K562 (cell line): ENCODE results near the gene ZNRF2. TPM values are rescaled to one million over a fixed set of nuclear protein-coding genes. Genes with fewer than 3 reads are reported as not detected.

Experiments used
- ATAC-seq: fragments of 200-7000 bp; cut with Tn5 transposase; 3 replicates; pipeline ENCODE4 v1.9.1; 2020; ENCODE audit warnings: moderate library complexity
- BruUV-seq: library from RNA; stranded (reverse); fragments of 400-500 nt; replicated peaks from 2 replicates; lab custom pipeline; 2021; lab: Mats Ljungman, UMichigan
- CTCF ChIA-PET: fragments of 300-600 bp; formaldehyde crosslinking; extraction: SDS; loops from one replicate; lab custom pipeline; 2021; ENCODE audit warnings: low intra/inter-chr PET ratio; lab: Yijun Ruan, JAX
- POLR2A ChIA-PET: fragments of 300-600, 350-650 bp; sonication (Branson Sonifier 250); formaldehyde crosslinking; extraction: SDS; loops from one replicate; lab custom pipeline; 2021; ENCODE audit warnings: antibody characterized with exemption, inconsistent platforms; lab: Yijun Ruan, JAX
- DNase-seq, 4 experiments: peaks; one replicate each; pipeline versions ENCODE4 v3.0.0 to v3.0.0-alpha.2; 2011 to 2018; ENCODE audit warnings: low spot score in 3 of 4, mixed read lengths in 3 of 4; ENCODE audit errors: extremely low read depth in 1 of 4
- FAIRE-seq: peaks from 2 replicates; lab custom pipeline; 2011; peaks lifted over from hg19 to GRCh38; lab: Jason Lieb, UNC
- H2AFZ ChIP-seq: 2 replicates; pipeline ENCODE4 v1.6.0; 2011; ENCODE audit warnings: low read depth, low read length, control low read depth, inconsistent platforms
- H3K27ac ChIP-seq: fragments of 200-600 bp; 3 replicates; pipeline ENCODE4 v1.8.0; 2011; ENCODE audit warnings: low read depth, mild to moderate bottlenecking, control low read depth, inconsistent platforms, low read length, moderate library complexity, mixed read lengths; ENCODE audit errors: extremely low read depth
- H3K27me3 ChIP-seq, 2 experiments: fragments of 300-600 bp in 1 of 2; 2 replicates in 1 of 2; 3 replicates in 1 of 2; pipeline versions ENCODE4 v1.6.0 to v1.8.0; 2011; ENCODE audit warnings: inconsistent platforms in 2 of 2, low read length in 2 of 2, mild to moderate bottlenecking in 1 of 2, mixed read lengths in 1 of 2, moderate library complexity in 1 of 2; ENCODE audit not compliant: control insufficient read depth in 2 of 2, insufficient read depth in 2 of 2
- H3K36me3 ChIP-seq: fragments of 300-600 bp; 3 replicates; pipeline ENCODE4 v1.8.0; 2011; ENCODE audit warnings: mild to moderate bottlenecking, low read length, inconsistent platforms; ENCODE audit not compliant: control insufficient read depth, insufficient read depth
- H3K4me1 ChIP-seq, 2 experiments: fragments of 200-600 bp in 1 of 2; replicated peaks in 1 of 2; 2 replicates in 1 of 2; 3 replicates in 1 of 2; pipeline versions ENCODE4 v1.5.1 to v1.8.0; 2011; ENCODE audit warnings: inconsistent platforms in 2 of 2, low read length in 2 of 2, mild to moderate bottlenecking in 1 of 2, mixed read lengths in 1 of 2, moderate library complexity in 1 of 2; ENCODE audit not compliant: control insufficient read depth in 2 of 2, insufficient read depth in 2 of 2
- H3K4me2 ChIP-seq: 2 replicates; pipeline ENCODE4 v1.6.1; 2011; ENCODE audit warnings: low read length, control low read depth, inconsistent platforms, mixed read lengths; ENCODE audit not compliant: insufficient read depth
- H3K4me3 ChIP-seq: fragments of 200-600 bp; sonication (generic), shearing (Covaris generic); 2 replicates; pipeline ENCODE4 v1.5.1; 2016; ENCODE audit warnings: control low read depth, inconsistent platforms
- H3K79me2 ChIP-seq: fragments of 200-600 bp; 3 replicates; pipeline ENCODE4 v1.8.0; 2011; ENCODE audit warnings: low read length, inconsistent platforms; ENCODE audit not compliant: control insufficient read depth, insufficient read depth
- H3K9ac ChIP-seq, 2 experiments: 2 replicates each; pipeline versions ENCODE4 v1.6.0 to v1.6.1; 2011; ENCODE audit warnings: low read depth in 2 of 2, low read length in 2 of 2, control low read depth in 1 of 2, inconsistent platforms in 1 of 2, mild to moderate bottlenecking in 1 of 2, mixed read lengths in 1 of 2; ENCODE audit not compliant: insufficient read depth in 1 of 2
- H3K9me1 ChIP-seq: one replicate; pipeline ENCODE4 v1.6.0; 2011; ENCODE audit warnings: inconsistent platforms, mild to moderate bottlenecking, low read length, moderate library complexity; ENCODE audit not compliant: control insufficient read depth, insufficient read depth
- H3K9me3 ChIP-seq: replicated peaks from 2 replicates; pipeline ENCODE4 v1.5.1; 2011; ENCODE audit warnings: low read depth, low read length, inconsistent platforms; ENCODE audit not compliant: control insufficient read depth, insufficient read depth
- H4K20me1 ChIP-seq: replicated peaks from 2 replicates; pipeline ENCODE4 v1.6.1; 2011; ENCODE audit warnings: low read length, inconsistent platforms, mixed read lengths; ENCODE audit not compliant: control insufficient read depth, insufficient read depth
- ATF3 ChIP-seq, 2 experiments: fragments of 450-650 bp in 1 of 2; sonication (generic) in 1 of 2; formaldehyde crosslinking in 1 of 2; IDR thresholded peaks in 1 of 2; conservative IDR thresholded peaks in 1 of 2; 2 replicates each; pipeline versions ENCODE4 v1.6.1 to v1.8.1; 2016 to 2023; ENCODE audit warnings: mild to moderate bottlenecking in 2 of 2, moderate library complexity in 2 of 2, inconsistent platforms in 1 of 2, missing genetic modification reagents in 1 of 2
- C11orf30 ChIP-seq: fragments of 450-650 bp; IDR thresholded peaks from 2 replicates; pipeline ENCODE4 v1.6.1; 2016; ENCODE audit warnings: low read depth, mild to moderate bottlenecking
- DLX4 ChIP-seq: fragments of 250-450 bp; sonication (Bioruptor Pico); IDR thresholded peaks from 2 replicates; pipeline ENCODE4 v1.6.1; 2021; ENCODE audit warnings: mild to moderate bottlenecking
- E2F8 ChIP-seq: fragments of 450-650 bp; IDR thresholded peaks from 2 replicates; pipeline ENCODE4 v1.7.1; 2018; ENCODE audit warnings: mild to moderate bottlenecking, low read depth; ENCODE audit not compliant: partially characterized antibody
- GTF2A2 ChIP-seq: IDR thresholded peaks from 2 replicates; pipeline ENCODE4 v1.6.1; 2016; ENCODE audit warnings: mild to moderate bottlenecking, missing genetic modification characterization, missing compliant biosample characterization
- HLTF ChIP-seq: fragments of 450-650 bp; IDR thresholded peaks from 2 replicates; pipeline ENCODE4 v1.6.1; 2016
- L3MBTL2 ChIP-seq: fragments of 450-650 bp; IDR thresholded peaks from 2 replicates; pipeline ENCODE4 v1.6.1; 2016; ENCODE audit warnings: mild to moderate bottlenecking, moderate library complexity
- PKNOX1 ChIP-seq: fragments of 450-650 bp; IDR thresholded peaks from 2 replicates; pipeline ENCODE4 v1.6.1; 2016
- TAL1 ChIP-seq: fragments of 450-650 bp; IDR thresholded peaks from 2 replicates; pipeline ENCODE4 v1.6.1; 2016; ENCODE audit warnings: mild to moderate bottlenecking
- ZBTB11 ChIP-seq, 3 experiments: fragments of 200-800 bp in 1 of 3; fragments of 250-450 bp in 1 of 3; fragments of 450-650 bp in 1 of 3; sonication (Bioruptor Pico) in 1 of 3; sonication (Bioruptor generic) in 1 of 3; formaldehyde crosslinking in 1 of 3; IDR thresholded peaks; 2 replicates each; pipeline versions ENCODE4 v1.6.1 to v1.8.0; 2016 to 2022; ENCODE audit warnings: mild to moderate bottlenecking in 2 of 3, missing genetic modification characterization in 2 of 3, missing compliant biosample characterization in 1 of 3, moderate library complexity in 1 of 3
- ZNF24 ChIP-seq: fragments of 450-650 bp; IDR thresholded peaks from 2 replicates; pipeline ENCODE4 v1.6.1; 2016
- ZNF561 ChIP-seq: fragments of 450-650 bp; formaldehyde crosslinking; conservative IDR thresholded peaks from 2 replicates; pipeline ENCODE4 v1.4.0; 2020; ENCODE audit warnings: mild to moderate bottlenecking, moderate library complexity
- WGBS: fragments of 100-300 bp; shearing (Covaris generic); methylation state at CpG from one replicate; pipeline ENCODE4 v1.1.6; 2016; ENCODE audit warnings: low coverage, mixed read lengths; ENCODE audit not compliant: insufficient coverage; ENCODE audit errors: missing lambda C conversion rate; 5-methylcytosine and 5-hydroxymethylcytosine counted together
- in situ Hi-C: fragments of 300-500 bp; cut with MboI; formaldehyde crosslinking; loops from 4 replicates; pipeline ENCODE4 v1.15.0; 2018; ENCODE audit warnings: inconsistent platforms, mixed read lengths
- intact Hi-C: fragments of 100-400 bp; cut with micrococcal nuclease; formaldehyde crosslinking; loops from 2 replicates; pipeline ENCODE4 v1.14.2; 2022
- polyA plus RNA-seq, 8 experiments: library from polyadenylated mRNA; depleted of rRNA in 4 of 8; stranded (reverse) in 5 of 8; unstranded in 3 of 8; fragments of >200 nt; fragmentation: Nextera tagmentation in 2 of 8; fragmentation: Illumina TruSeq in 1 of 8; extraction: Ambion mirVana in 2 of 8; extraction: Trizol in 1 of 8; gene quantifications; 2 replicates each; pipeline versions ENCODE4 v1.2.1 to v1.2.3, GENCODE V29; 2011 to 2014; ENCODE audit warnings: inconsistent platforms in 1 of 8, missing spikeins in 1 of 8
- total RNA-seq, 7 experiments: library from RNA; depleted of rRNA in 6 of 7; stranded (reverse); fragments of >200 nt in 6 of 7; fragmentation: Illumina TruSeq in 2 of 7; extraction: Trizol in 2 of 7; gene quantifications; 2 replicates each; pipeline versions ENCODE4 v1.2.1 to v1.2.3, GENCODE V29; 2011 to 2021; ENCODE audit warnings: low replicate concordance in 1 of 7

The ZNRF2 gene
- total and polyA plus RNA-seq, 9 of the 15 experiments (the other 6 are each of a cell fraction or from before 2014, with no cell fraction given): 1.1 to 13.9 (median 5.5) TPM

GRCh38 chr7:30403477-30403876 lies 119.1 kb downstream of the ZNRF2 start:
- Histone ChIP-seq H3K27ac (no peak overlapping the region; the same call in 2 of the 3 replicates), H3K4me1 (peaks cover 0 to 3% of the 10 kb centered on the region in 2 experiments; a peak in 2 of 5 replicates), H4K20me1 (no peaks in the 10 kb centered on the region), H3K9ac (no peak overlapping the region), H3K4me3 (no peak overlapping the region), H3K9me1 (no peaks in the 10 kb centered on the region), H3K9me3 (no peaks in the 10 kb centered on the region), H2AFZ (no peak overlapping the region), H3K27me3 (no peaks in the 10 kb centered on the region), H3K36me3 (no peaks in the 10 kb centered on the region), H3K4me2 (no peak overlapping the region; the same call in 1 of the 2 replicates), H3K79me2 (no peaks in the 10 kb centered on the region)
- in situ Hi-C loops (no loop called here), intact Hi-C loops (no loop called here)
- FAIRE-seq: peak; percentile 75
- WGBS: 34% methylated on average over 3 of the region's 3 CpGs
- ChIA-PET POLR2A (no interaction called here), CTCF (no interaction called here)
- DNase-seq: peak; percentile 18 to 45 (median 25)
- ATAC-seq: peak; percentile 69
- no TSS peak for BruUV-seq
- TF ChIP-seq PKNOX1: peak; percentile 57
- no peak for TF ChIP-seq DLX4
- TF ChIP-seq L3MBTL2: no peak
- TF ChIP-seq HLTF: no peak
- no peak for TF ChIP-seq ZBTB11 (CRISPR knock-in tag; IDR thresholded peaks at IDR 0.05)
- TF ChIP-seq GTF2A2 (tag): no peak
- TF ChIP-seq ATF3 (IDR thresholded peaks at IDR 0.05): peak; percentile 27; the same call in 1 of the 2 replicates
- no peak for TF ChIP-seq ATF3 (CRISPR knock-in tag; conservative IDR thresholded peaks at IDR 0.05)
- TF ChIP-seq C11orf30: peak; percentile 96
- no peak for TF ChIP-seq ZNF561 (CRISPR knock-in tag)
- no peak for TF ChIP-seq TAL1
- TF ChIP-seq E2F8: no peak
- TF ChIP-seq ZNF24: no peak
